ENCODE data around the gene HECW1.
"Not testable (repeated sequence)": the region's sequence is repeated elsewhere in the genome, so short reads cannot be mapped to it uniquely, and the experiment has no call there.

Gene HECW1

DNA sequence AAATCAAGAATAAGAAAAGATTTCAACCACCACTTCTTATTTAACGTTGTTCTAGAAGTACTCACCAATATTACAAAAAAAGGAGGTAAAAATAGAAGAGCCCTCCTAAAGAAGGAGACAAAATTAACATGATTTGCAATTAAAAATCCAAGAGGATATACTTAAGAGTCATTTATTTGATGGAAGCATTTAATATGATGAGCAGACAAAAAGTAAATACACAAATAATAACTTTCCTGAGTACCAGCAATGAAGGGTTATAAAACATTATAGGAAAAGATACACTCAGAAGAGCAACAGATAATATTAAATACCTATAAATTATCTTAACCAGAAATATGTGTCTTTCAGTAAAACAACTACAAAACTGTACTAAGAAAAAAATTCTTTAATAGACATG, 363.5 kb downstream of the HECW1 start:
- DNase-seq (ENCODE audit: low read depth), result no peak

- DNase-seq (ENCODE audit: low read depth), result no peak
These were observed 364.4 kb downstream of the HECW1 start for GRCh38 chr7:43476896-43477295.

GRCh38 chr7:43479042-43479441, 366.6 kb downstream of the HECW1 start:
- no peak for DNase-seq (ENCODE audit: low read depth)

GRCh38 chr7:43479543-43479942, 367.1 kb downstream of the HECW1 start:
- DNase-seq (ENCODE audit: low read depth), result no peak

GRCh38 chr7:43480581-43480980, 368.1 kb downstream of the HECW1 start:
- DNase-seq (ENCODE audit: low read depth), result no peak

GRCh38 chr7:43481902-43482678, 369.6 kb downstream of the HECW1 start:
- no peak for DNase-seq (ENCODE audit: low read depth)

- DNase-seq (ENCODE audit: low read depth), result no peak
These were observed 370.3 kb downstream of the HECW1 start for GRCh38 chr7:43482679-43483252.

GRCh38 chr7:43484678-43485395, 372.4 kb downstream of the HECW1 start:
- DNase-seq (ENCODE audit: low read depth), result no peak

DNA sequence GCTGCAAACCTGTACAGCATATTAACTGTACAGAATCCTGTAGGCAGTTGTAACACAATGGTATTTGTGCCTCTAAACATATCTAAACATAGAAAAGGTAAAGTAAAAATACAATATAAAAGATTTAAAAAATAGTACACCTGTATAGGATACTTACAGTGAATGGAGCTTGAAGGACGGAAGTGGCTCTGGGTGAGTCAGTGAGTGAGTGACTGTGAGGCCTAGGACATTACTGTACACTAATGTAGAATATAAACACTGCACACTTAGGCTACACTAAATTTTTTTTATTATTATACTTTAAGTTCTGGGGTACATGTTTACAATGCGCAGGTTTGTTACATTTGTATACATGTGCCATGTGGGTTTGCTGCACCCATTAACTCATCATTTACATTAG, 373.1 kb downstream of the HECW1 start:
- no peak for DNase-seq (ENCODE audit: low read depth)

DNA sequence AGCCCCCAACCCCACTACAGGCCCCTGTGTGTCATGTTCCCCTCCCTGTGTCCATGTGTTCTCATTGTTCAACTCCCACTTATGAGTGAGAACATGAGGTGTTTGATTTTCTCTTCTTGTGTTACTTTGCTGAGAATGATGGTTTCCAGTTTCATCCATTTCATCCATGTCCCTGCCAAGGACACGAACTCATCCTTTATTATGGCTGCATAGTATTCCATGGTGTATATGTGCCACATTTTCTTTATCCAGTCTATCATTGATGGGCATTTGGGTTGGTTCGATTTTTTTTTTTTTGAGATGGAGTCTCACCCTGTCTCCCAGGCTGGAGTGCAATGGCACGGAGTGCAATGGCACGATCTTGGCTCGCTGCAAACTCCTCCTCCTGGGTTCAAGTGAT, 373.6 kb downstream of the HECW1 start:
- not testable (repeated sequence) for DNase-seq (ENCODE audit: low read depth)

- no peak for DNase-seq (ENCODE audit: low read depth)
These were observed 374.2 kb downstream of the HECW1 start for GRCh38 chr7:43486634-43487033.

GRCh38 chr7:43487731-43488073, 375.3 kb downstream of the HECW1 start:
- no peak for DNase-seq (ENCODE audit: low read depth)

DNA sequence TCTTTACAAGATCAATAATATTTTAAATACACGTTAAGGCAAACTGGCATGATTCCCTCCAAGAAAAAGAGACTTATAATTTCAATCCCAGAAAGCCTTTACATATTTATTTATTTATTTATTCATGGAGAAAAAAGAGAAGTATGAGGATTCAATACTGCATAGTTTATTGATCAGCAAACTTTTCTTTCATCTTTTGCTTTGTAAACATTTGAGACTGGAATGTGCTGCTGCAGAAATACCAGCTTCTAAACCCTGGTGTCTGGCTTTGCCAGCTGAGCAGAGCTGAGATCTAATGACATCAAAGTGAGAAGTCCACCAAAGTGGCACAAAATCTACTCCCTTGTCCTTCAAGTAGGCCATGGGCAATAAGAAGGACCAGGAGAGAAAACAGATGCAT, 376.8 kb downstream of the HECW1 start:
- DNase-seq (ENCODE audit: low read depth), result no peak

- DNase-seq (ENCODE audit: low read depth), result no peak
These were observed 377.6 kb downstream of the HECW1 start for GRCh38 chr7:43490016-43490415.

- no peak for DNase-seq (ENCODE audit: low read depth)
These were observed 378.7 kb downstream of the HECW1 start for GRCh38 chr7:43491123-43491522.

DNA sequence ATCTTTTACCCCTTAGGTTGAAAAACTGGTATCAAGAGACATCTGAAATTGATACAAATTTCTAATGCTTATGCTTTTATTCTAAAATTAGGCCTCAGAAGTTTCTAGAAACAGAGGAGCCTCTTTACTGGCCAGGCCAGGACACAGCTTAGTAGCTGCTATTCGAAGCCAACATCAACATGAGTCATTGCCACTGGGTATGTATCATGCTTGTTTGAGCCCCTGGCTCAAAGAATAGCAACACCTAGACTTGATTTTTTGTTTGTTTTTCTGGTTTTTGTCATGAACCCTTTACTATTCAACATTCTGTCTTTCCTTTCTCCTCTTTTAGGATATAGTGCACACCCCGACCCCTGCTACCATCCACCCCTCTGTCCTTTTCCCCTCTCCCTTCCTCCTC, 379.5 kb downstream of the HECW1 start:
- no peak for DNase-seq (ENCODE audit: low read depth)

DNA sequence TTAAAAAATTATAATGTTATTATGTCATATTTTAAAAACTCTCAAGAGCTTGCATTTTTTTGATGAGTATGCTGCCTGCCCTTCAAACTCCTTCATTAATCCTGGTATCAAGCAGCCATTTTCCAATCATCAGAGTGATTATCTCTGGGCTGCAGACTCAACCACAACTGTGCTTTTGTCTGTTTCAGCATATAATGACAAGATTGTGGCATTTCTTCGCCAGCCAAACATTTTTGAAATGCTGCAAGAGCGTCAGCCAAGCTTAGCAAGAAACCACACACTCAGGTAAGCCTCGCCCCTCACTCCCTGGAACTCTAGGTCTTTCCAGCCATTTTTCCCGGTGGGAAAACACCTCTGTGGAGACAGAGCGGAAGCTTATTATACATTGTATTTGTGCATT, 380.4 kb downstream of the HECW1 start:
- DNase-seq (ENCODE audit: low read depth), result no peak

- DNase-seq (ENCODE audit: low read depth), result no peak
These were observed 383.1 kb downstream of the HECW1 start for GRCh38 chr7:43495572-43495971.

- DNase-seq (ENCODE audit: low read depth), result no peak
These were observed 384.1 kb downstream of the HECW1 start for GRCh38 chr7:43496596-43496995.

DNA sequence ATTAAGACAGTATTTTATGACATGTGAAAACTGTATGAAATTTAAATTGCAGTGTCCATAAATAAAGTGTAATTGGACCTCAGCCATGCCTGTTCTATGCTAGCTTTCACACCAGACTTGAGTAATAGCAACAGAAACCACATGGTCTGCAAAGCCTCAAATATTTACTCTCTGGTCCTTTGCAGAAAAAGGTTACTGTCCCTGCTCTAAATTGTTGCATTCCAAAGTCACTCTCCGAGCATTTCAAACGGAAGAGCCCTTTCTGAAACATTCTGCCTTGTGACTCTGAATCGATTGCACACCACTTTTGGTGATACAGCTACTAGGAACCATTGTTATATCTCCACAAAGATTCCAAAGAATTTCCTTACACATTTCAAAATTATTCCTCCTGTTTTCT, 389.4 kb downstream of the HECW1 start:
- DNase-seq (ENCODE audit: low read depth), result no peak

- DNase-seq (ENCODE audit: low read depth), result no peak
These were observed 390.5 kb downstream of the HECW1 start for GRCh38 chr7:43502941-43503340.

GRCh38 chr7:43505412-43505811, 393.0 kb downstream of the HECW1 start:
- no peak for DNase-seq (ENCODE audit: low read depth)

DNA sequence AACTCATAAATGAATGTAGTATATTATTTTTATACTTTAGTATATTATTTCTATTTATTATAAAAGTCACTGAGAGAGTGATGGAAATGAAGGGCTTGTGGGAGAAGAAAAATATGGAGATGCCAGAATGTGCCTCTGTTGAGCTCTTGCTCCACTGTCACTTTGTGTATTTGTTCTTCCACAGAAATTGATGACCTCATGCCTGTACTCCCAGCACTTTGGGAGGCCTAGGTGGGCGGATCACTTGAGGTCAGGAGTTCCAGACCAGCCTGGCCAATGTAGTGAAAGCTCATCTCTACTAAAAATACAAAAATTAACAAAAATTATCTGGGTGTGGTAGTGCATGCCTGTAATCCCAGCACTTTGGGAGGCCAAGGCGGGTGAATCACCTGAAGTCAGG, 394.0 kb downstream of the HECW1 start:
- DNase-seq (ENCODE audit: low read depth), result no peak

GRCh38 chr7:43508461-43508860, 396.0 kb downstream of the HECW1 start:
- DNase-seq (ENCODE audit: low read depth), result no peak

Data from stimulated activated CD8-positive, alpha-beta memory T cell treated with anti-CD3 and anti-CD28 coated beads, Interleukin-12 subunit alpha, Interleukin-12 subunit beta, amount 100 ng/mL, for 4 hours (primary cell).